ENCODE measurements around the gene STK32C.

DNA sequence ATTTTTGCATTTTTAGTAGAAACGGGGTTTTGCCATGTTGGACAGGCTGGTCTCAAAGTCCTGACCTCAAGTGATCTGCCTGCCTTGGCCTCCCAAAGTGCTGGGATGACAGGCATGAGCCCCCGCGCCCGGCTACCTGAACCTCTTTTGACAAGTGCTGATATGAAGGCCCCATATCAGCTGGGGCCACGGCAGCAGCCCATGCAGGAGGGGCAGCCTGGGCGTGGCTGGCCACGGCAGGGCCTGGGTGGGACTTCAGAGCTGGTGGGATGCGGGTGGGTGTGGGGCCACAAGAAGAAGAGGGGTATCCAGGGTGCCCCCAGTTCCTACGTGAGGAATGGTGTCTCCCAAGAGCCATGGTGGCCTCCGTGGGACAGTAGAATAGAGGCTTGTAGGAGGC is 31.1 kb upstream of the STK32C start:
- TF ChIP-seq, protein P1, sequence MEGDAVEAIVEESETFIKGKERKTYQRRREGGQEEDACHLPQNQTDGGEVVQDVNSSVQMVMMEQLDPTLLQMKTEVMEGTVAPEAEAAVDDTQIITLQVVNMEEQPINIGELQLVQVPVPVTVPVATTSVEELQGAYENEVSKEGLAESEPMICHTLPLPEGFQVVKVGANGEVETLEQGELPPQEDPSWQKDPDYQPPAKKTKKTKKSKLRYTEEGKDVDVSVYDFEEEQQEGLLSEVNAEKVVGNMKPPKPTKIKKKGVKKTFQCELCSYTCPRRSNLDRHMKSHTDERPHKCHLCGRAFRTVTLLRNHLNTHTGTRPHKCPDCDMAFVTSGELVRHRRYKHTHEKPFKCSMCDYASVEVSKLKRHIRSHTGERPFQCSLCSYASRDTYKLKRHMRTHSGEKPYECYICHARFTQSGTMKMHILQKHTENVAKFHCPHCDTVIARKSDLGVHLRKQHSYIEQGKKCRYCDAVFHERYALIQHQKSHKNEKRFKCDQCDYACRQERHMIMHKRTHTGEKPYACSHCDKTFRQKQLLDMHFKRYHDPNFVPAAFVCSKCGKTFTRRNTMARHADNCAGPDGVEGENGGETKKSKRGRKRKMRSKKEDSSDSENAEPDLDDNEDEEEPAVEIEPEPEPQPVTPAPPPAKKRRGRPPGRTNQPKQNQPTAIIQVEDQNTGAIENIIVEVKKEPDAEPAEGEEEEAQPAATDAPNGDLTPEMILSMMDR (IDR thresholded peaks at IDR 0.05) = no peak
- no peak for TF ChIP-seq POLR2A (IDR thresholded peaks at IDR 0.05)

All from suprapubic skin (tissue), 3 donors.